GM13976 (cell line): Measurements from ENCODE around the gene AUH.

ENCODE experiments used
- DNase-seq: peaks from one replicate; pipeline ENCODE4 v3.0.0; 2012; ENCODE audit warnings: low spot score
- in situ Hi-C: fragments of 300-500 bp; cut with MboI; formaldehyde crosslinking; loops from one replicate; pipeline ENCODE4 v1.12.0; 2022; ENCODE audit warnings: low sequenced_read_pairs, mixed read lengths, inconsistent platforms; ENCODE audit not compliant: unreplicated experiment
- TF ChIP-seq, protein P1 (sequence below): IDR thresholded peaks from 2 replicates; pipeline ENCODE4 v1.5.1; 2012; ENCODE audit warnings: borderline replicate concordance, mild to moderate bottlenecking; ENCODE audit not compliant: insufficient read depth; ENCODE audit errors: extremely low read depth, missing control alignments, control extremely low read depth

AUH gene

DNA sequence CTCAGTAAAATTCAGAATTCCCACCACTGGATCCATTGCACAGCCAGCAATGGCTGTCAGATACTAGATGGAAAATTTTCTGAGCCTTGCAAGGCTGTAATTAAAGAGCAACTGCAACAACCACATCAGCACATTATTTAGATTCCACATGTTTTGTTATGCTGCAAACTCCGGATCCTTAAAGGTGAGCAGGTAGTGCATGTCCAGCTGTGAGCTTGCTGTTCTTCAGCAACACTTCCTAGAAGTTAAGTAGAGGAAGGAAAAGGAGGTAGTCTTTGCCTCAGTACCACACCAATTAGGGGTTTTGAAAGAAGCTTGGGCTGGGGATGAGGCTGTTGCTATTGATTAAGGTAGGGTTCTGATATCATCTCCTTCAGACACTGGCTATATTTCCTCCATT lies 144.3 kb downstream of the AUH start:
- DNase-seq, result no peak
- in situ Hi-C loops, result no loop called here
- TF ChIP-seq, protein P1, sequence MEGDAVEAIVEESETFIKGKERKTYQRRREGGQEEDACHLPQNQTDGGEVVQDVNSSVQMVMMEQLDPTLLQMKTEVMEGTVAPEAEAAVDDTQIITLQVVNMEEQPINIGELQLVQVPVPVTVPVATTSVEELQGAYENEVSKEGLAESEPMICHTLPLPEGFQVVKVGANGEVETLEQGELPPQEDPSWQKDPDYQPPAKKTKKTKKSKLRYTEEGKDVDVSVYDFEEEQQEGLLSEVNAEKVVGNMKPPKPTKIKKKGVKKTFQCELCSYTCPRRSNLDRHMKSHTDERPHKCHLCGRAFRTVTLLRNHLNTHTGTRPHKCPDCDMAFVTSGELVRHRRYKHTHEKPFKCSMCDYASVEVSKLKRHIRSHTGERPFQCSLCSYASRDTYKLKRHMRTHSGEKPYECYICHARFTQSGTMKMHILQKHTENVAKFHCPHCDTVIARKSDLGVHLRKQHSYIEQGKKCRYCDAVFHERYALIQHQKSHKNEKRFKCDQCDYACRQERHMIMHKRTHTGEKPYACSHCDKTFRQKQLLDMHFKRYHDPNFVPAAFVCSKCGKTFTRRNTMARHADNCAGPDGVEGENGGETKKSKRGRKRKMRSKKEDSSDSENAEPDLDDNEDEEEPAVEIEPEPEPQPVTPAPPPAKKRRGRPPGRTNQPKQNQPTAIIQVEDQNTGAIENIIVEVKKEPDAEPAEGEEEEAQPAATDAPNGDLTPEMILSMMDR, result no peak

DNA sequence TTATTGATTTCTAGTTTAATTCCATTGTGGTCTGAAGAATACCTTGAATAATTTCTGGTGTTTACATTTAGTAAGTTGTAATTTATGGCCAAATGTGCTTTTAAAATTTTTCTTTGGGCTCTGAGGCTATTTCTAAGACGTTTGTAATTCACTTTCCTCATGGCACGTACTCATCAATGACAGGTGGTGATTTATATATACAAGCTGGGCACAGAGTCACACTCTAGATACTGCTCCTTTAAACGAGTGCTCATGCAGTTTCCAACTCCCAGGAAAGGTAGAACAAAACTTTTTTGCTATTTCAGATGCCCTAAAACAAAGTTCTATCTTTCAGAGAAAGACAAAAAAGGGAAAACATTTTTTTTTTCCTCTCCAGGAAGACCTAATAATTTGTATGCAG lies 146.9 kb downstream of the AUH start:
- DNase-seq, result no peak
- TF ChIP-seq, protein P1, result no peak

GRCh38 chr9:91214086-91214485 lies 147.6 kb downstream of the AUH start:
- no peak for DNase-seq

More for the DNA sequence above, 146.9 kb downstream of the AUH start:
- in situ Hi-C loops, result no loop called here

DNA sequence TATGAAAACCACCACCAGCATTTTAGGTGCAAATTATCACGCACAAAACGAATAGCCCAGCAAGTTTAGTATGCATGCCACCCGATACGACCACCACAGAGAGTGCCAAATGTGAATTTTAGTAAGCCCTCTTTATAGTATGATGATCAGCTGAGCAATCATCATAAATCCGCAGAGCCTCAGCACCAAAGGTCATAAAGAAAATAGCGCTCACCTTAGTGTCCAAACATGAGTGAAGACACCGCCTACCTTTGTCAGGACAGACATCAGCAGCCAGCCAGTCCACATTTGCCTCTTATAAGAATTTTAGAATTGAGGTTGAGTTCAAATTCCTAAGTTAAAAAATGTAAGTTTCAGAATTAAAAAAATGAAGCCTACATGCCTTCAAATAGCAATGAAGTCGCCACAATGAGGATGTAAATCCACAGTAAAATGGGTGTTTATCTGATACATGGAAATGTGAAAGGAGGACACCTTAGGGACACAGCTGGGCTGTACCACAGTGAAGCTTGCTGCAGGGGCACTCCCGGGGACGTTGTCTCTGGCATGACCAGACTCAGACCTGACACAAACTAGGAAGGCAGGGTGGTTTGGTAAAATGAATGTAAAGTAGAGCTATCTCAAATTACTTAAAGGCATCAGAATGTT lies 149.0 kb downstream of the AUH start:
- DNase-seq, result no peak
- TF ChIP-seq, protein P1, result no peak
- in situ Hi-C loops, result no loop called here

More at GRCh38 chr9:91214086-91214485, 147.6 kb downstream of the AUH start:
- TF ChIP-seq, protein P1, result no peak
- in situ Hi-C loops, result no loop called here

- no peak for DNase-seq
- in situ Hi-C loops, result no loop called here
- TF ChIP-seq, protein P1, result no peak
Observed at GRCh38 chr9:91211919-91212318, 149.8 kb downstream of the AUH start.

GRCh38 chr9:91211414-91211813 lies 150.3 kb downstream of the AUH start:
- in situ Hi-C loops, result no loop called here
- TF ChIP-seq, protein P1, result no peak
- no peak for DNase-seq
